Muscle layer of duodenum (tissue), 2 donors: Measurements from ENCODE around the gene CPNE6.
"Not testable (repeated sequence)": the region's sequence is repeated elsewhere in the genome, so short reads cannot be mapped to it uniquely, and the experiment has no call there.

Experiments used
- H3K27ac ChIP-seq: one replicate; pipeline ENCODE4 v1.7.0; 2013; ENCODE audit warnings: mild to moderate bottlenecking, low read length
- H3K27me3 ChIP-seq: one replicate; pipeline ENCODE4 v1.7.0; 2013; ENCODE audit warnings: low read depth, mild to moderate bottlenecking, control low read depth, low read length
- H3K36me3 ChIP-seq, 2 donors: one replicate each; pipeline ENCODE4 v1.7.0; 2013; ENCODE audit warnings: low read length in 2 of 2, control low read depth in 1 of 2, mild to moderate bottlenecking in 1 of 2; ENCODE audit not compliant: insufficient read depth in 2 of 2, control insufficient read depth in 1 of 2
- H3K4me1 ChIP-seq, 2 donors: one replicate each; pipeline ENCODE4 v1.7.0; 2013; ENCODE audit warnings: low read length in 2 of 2, mild to moderate bottlenecking in 2 of 2, control low read depth in 1 of 2, moderate library complexity in 1 of 2; ENCODE audit not compliant: insufficient read depth in 2 of 2, control insufficient read depth in 1 of 2
- H3K4me3 ChIP-seq, 2 donors: one replicate each; pipeline ENCODE4 v1.7.0; 2013; ENCODE audit warnings: low read length in 2 of 2, low read depth in 1 of 2, mild to moderate bottlenecking in 1 of 2
- H3K9me3 ChIP-seq, 2 donors: one replicate each; pipeline ENCODE4 v1.7.0; 2013; ENCODE audit warnings: low read length in 2 of 2, control low read depth in 1 of 2, mild to moderate bottlenecking in 1 of 2; ENCODE audit not compliant: control insufficient read depth in 1 of 2
- donor health status: healthy.

The CPNE6 gene

GRCh38 chr14:24042746-24043145 lies 28.6 kb upstream of the CPNE6 start:
- H3K4me1 ChIP-seq, result no peaks in the 10 kb centered on the region
- H3K9me3 ChIP-seq, result no peaks in the 10 kb centered on the region
- H3K27ac ChIP-seq, result no peak overlapping the region
- no peak overlapping the region for H3K4me3 ChIP-seq
- H3K27me3 ChIP-seq, result no peaks in the 10 kb centered on the region
- H3K36me3 ChIP-seq, result no peaks in the 10 kb centered on the region

GRCh38 chr14:24049002-24049401 lies 22.4 kb upstream of the CPNE6 start:
- H3K9me3 ChIP-seq, H3K27ac ChIP-seq, H3K36me3 ChIP-seq, H3K27me3 ChIP-seq, H3K4me3 ChIP-seq: not testable (repeated sequence)
- peaks cover 0 to 12% of the 10 kb centered on the region in 2 donors for H3K4me1 ChIP-seq

- peaks cover 0 to 12% of the 10 kb centered on the region in 2 donors for H3K4me1 ChIP-seq
- H3K9me3 ChIP-seq, H3K27me3 ChIP-seq, H3K4me3 ChIP-seq, H3K36me3 ChIP-seq, H3K27ac ChIP-seq: not testable (repeated sequence)
Observed at GRCh38 chr14:24050753-24051152, 20.6 kb upstream of the CPNE6 start.

- Histone ChIP-seq H3K36me3 (no peaks in the 10 kb centered on the region), H3K27me3 (no peaks in the 10 kb centered on the region), H3K4me3 (peak overlapping the region; percentile 59 to 91), H3K27ac (no peak overlapping the region), H3K4me1 (peaks cover 0 to 12% of the 10 kb centered on the region in 2 donors), H3K9me3 (no peaks in the 10 kb centered on the region)
Observed at GRCh38 chr14:24051176-24051788, 20.1 kb upstream of the CPNE6 start.

GRCh38 chr14:24051789-24052655 lies 19.3 kb upstream of the CPNE6 start, which contains the start of gene CARMIL3:
Gene CARMIL3 (plus strand): TSS chr14:24052009. CDS start chr14:24052154, 145 bp downstream.
- peaks cover 0 to 12% of the 10 kb centered on the region in 2 donors for H3K4me1 ChIP-seq
- no peaks in the 10 kb centered on the region for H3K9me3 ChIP-seq
- H3K36me3 ChIP-seq, result no peaks in the 10 kb centered on the region
- H3K27me3 ChIP-seq, result no peaks in the 10 kb centered on the region
- no peak within 1 kb of the TSS for H3K27ac ChIP-seq
- peak within 1 kb of the TSS; percentile 59 to 91 for H3K4me3 ChIP-seq

- H3K4me1 ChIP-seq, result peaks cover 0 to 12% of the 10 kb centered on the region in 2 donors
- peak overlapping the region; percentile 59 to 91 for H3K4me3 ChIP-seq
- H3K27me3 ChIP-seq, result no peaks in the 10 kb centered on the region
- no peaks in the 10 kb centered on the region for H3K9me3 ChIP-seq
- no peak overlapping the region for H3K27ac ChIP-seq
- no peaks in the 10 kb centered on the region for H3K36me3 ChIP-seq
Observed at GRCh38 chr14:24052656-24053547, 18.5 kb upstream of the CPNE6 start.

GRCh38 chr14:24053548-24054323 lies 17.6 kb upstream of the CPNE6 start:
- Histone ChIP-seq H3K9me3 (no peaks in the 10 kb centered on the region), H3K27me3 (no peaks in the 10 kb centered on the region), H3K4me1 (peaks cover 0 to 12% of the 10 kb centered on the region in 2 donors), H3K27ac (no peak overlapping the region), H3K36me3 (no peaks in the 10 kb centered on the region), H3K4me3 (no peak overlapping the region)

GRCh38 chr14:24054324-24054641 lies 17.1 kb upstream of the CPNE6 start:
- H3K4me1 ChIP-seq, result peaks cover 0 to 12% of the 10 kb centered on the region in 2 donors

GRCh38 chr14:24054646-24055045 lies 16.7 kb upstream of the CPNE6 start:
- H3K4me3 ChIP-seq, result no peak overlapping the region
- peaks cover 0 to 12% of the 10 kb centered on the region in 2 donors for H3K4me1 ChIP-seq
- no peaks in the 10 kb centered on the region for H3K9me3 ChIP-seq
- no peaks in the 10 kb centered on the region for H3K36me3 ChIP-seq
- no peak overlapping the region for H3K27ac ChIP-seq
- H3K27me3 ChIP-seq, result no peaks in the 10 kb centered on the region

More at GRCh38 chr14:24054324-24054641, 17.1 kb upstream of the CPNE6 start:
- no peak overlapping the region for H3K4me3 ChIP-seq
- H3K27ac ChIP-seq, result no peak overlapping the region
- no peaks in the 10 kb centered on the region for H3K9me3 ChIP-seq
- no peaks in the 10 kb centered on the region for H3K36me3 ChIP-seq
- no peaks in the 10 kb centered on the region for H3K27me3 ChIP-seq

- Histone ChIP-seq H3K4me1 (peaks cover 0 to 12% of the 10 kb centered on the region in 2 donors), H3K27me3 (no peaks in the 10 kb centered on the region), H3K36me3 (no peaks in the 10 kb centered on the region), H3K27ac (no peak overlapping the region), H3K9me3 (no peaks in the 10 kb centered on the region), H3K4me3 (no peak overlapping the region)
Observed at GRCh38 chr14:24055971-24056799, 15.2 kb upstream of the CPNE6 start.
